ENCODE data around the gene KCNJ16. TPM values are rescaled to one million over a fixed set of nuclear protein-coding genes. Genes with fewer than 3 reads are reported as not detected.

Gene KCNJ16
- total RNA-seq, 1 donor from 2014 or later = 16.6 TPM

DNA sequence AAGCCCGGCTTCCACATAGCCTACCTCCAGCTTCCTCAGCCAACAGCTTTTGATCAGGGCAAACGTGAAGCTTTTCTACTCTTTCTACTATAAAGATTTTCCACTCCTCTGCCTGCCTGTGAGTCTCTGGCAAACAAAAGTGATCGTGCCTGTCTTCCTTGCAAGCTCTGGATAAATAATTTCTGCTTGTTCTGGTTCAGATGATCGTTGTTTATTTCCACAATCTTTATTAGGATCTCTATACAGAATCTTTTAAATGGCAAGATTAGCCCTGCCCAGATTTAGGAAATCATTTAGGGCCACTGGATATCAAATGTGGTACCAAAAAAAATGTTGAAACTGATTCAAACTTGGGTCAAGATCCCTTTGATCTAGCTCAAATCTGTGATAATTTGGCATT, 20.4 kb downstream of the KCNJ16 start:
- H3K36me3 Mint-ChIP-seq (ENCODE audit: insufficient read depth) = peaks cover 4% of the 10 kb centered on the region
- H3K9me3 Mint-ChIP-seq (ENCODE audit: low read depth) = peaks cover 15% of the 10 kb centered on the region
- DNase-seq (ENCODE audit: low spot score, unreplicated experiment) = no peak
- no peak overlapping the region for H3K4me3 Mint-ChIP-seq (ENCODE audit: low read depth)
- TF ChIP-seq, protein P1, sequence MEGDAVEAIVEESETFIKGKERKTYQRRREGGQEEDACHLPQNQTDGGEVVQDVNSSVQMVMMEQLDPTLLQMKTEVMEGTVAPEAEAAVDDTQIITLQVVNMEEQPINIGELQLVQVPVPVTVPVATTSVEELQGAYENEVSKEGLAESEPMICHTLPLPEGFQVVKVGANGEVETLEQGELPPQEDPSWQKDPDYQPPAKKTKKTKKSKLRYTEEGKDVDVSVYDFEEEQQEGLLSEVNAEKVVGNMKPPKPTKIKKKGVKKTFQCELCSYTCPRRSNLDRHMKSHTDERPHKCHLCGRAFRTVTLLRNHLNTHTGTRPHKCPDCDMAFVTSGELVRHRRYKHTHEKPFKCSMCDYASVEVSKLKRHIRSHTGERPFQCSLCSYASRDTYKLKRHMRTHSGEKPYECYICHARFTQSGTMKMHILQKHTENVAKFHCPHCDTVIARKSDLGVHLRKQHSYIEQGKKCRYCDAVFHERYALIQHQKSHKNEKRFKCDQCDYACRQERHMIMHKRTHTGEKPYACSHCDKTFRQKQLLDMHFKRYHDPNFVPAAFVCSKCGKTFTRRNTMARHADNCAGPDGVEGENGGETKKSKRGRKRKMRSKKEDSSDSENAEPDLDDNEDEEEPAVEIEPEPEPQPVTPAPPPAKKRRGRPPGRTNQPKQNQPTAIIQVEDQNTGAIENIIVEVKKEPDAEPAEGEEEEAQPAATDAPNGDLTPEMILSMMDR (IDR thresholded peaks at IDR 0.05; ENCODE audit: unreplicated experiment) = no peak
- no peaks in the 10 kb centered on the region for H3K27me3 Mint-ChIP-seq
- no peak overlapping the region for H3K27ac Mint-ChIP-seq
- peaks cover 21% of the 10 kb centered on the region for H3K4me1 Mint-ChIP-seq (ENCODE audit: low read depth)

DNA sequence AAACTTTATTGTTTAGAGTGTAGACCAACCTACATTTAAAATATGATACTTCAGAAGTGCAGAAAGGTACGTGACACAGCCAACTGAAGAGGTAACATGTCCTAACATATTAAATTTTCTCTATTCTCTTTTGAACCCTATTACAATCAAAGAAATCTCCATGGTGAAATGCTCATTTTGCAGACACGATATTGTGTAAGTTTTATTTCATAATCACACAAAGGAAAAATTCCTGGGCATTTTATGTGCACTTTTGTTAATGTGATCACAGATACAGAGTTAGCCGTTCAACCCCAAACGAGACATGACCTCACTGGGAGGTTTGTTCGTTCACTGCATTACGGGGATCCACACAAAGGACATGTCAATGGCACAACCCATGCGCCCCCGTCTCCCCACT, 21.8 kb downstream of the KCNJ16 start:
- Mint-ChIP-seq H3K4me3 (ENCODE audit: low read depth) (no peak overlapping the region), H3K27ac (no peak overlapping the region), H3K4me1 (ENCODE audit: low read depth) (peaks cover 9% of the 10 kb centered on the region), H3K36me3 (ENCODE audit: insufficient read depth) (peaks cover 4% of the 10 kb centered on the region), H3K9me3 (ENCODE audit: low read depth) (peaks cover 11% of the 10 kb centered on the region), H3K27me3 (no peaks in the 10 kb centered on the region)
- TF ChIP-seq, protein P1 (IDR thresholded peaks at IDR 0.05; ENCODE audit: unreplicated experiment) = no peak
- no peak for DNase-seq (ENCODE audit: low spot score, unreplicated experiment)

DNA sequence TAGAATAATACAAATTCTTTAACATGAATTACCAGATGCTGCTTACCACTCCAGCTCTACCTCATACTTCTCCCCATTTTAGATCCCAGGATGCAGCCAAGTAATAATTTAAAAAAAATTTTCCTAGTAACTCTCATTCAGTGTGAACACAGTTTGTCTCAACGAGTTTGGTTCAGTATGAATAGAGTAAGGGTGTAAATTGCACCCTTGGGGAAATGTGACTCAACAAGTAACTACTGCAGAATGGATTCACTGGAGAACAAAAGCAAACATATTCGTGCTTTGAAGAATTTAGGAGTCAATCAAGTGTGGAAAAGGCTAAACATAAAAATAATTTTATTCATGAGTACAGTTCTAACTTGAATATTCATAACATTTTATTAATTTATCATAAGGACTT, 23.0 kb downstream of the KCNJ16 start:
- Mint-ChIP-seq H3K27ac (no peak overlapping the region), H3K27me3 (no peaks in the 10 kb centered on the region), H3K4me1 (ENCODE audit: low read depth) (peaks cover 4% of the 10 kb centered on the region), H3K36me3 (ENCODE audit: insufficient read depth) (peaks cover 8% of the 10 kb centered on the region), H3K9me3 (ENCODE audit: low read depth) (peaks cover 11% of the 10 kb centered on the region), H3K4me3 (ENCODE audit: low read depth) (no peak overlapping the region)
- no peak for DNase-seq (ENCODE audit: low spot score, unreplicated experiment)
- TF ChIP-seq, protein P1 (IDR thresholded peaks at IDR 0.05; ENCODE audit: unreplicated experiment) = no peak

DNA sequence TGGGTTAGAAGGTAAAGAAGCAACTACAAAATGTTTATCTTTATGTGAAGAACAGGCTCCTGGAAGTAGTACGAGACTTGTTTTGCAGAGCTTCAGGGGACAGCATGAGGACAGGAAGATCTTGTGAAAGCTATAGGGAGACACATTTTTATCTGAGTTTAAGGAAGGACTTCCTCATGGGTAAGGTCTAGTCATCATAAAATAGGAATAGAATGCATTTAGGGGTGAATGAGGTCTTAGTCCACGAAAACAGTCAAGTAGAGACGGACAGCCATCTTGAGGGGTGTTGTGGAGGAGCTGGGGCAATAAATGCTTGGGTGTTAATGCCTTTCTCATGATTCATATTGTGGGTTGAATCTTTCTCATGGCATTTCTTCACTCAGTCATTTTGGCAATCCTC, 24.3 kb downstream of the KCNJ16 start:
- TF ChIP-seq, protein P1 (IDR thresholded peaks at IDR 0.05; ENCODE audit: unreplicated experiment) = no peak
- Mint-ChIP-seq H3K27ac (no peak overlapping the region), H3K36me3 (ENCODE audit: insufficient read depth) (peaks cover 8% of the 10 kb centered on the region), H3K27me3 (no peaks in the 10 kb centered on the region), H3K4me1 (ENCODE audit: low read depth) (peaks cover 3% of the 10 kb centered on the region), H3K4me3 (ENCODE audit: low read depth) (no peak overlapping the region), H3K9me3 (ENCODE audit: low read depth) (peaks cover 11% of the 10 kb centered on the region)
- no peak for DNase-seq (ENCODE audit: low spot score, unreplicated experiment)

DNA sequence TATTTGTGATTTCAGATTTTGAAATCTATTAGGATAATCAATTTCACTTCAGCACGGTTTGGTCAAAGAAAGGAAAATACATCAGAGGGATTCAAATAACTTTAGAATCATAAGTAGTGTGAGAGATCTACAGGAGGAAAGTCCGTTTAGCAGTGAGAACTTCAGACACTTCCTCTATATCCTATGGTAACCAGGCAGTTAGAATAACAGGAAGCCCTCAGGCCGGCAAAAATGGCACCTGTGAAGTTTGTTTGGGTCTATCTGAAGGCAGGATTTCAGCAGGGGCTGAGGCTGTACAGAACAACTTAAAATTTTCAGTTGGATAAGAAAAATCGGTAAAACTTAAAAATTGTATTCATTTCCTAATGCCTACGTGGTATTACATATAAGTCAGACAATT, 24.9 kb downstream of the KCNJ16 start:
- no peaks in the 10 kb centered on the region for H3K27me3 Mint-ChIP-seq
- TF ChIP-seq, protein P1 (IDR thresholded peaks at IDR 0.05; ENCODE audit: unreplicated experiment) = no peak
- no peak for DNase-seq (ENCODE audit: low spot score, unreplicated experiment)
- no peak overlapping the region for H3K4me3 Mint-ChIP-seq (ENCODE audit: low read depth)
- peaks cover 11% of the 10 kb centered on the region for H3K9me3 Mint-ChIP-seq (ENCODE audit: low read depth)
- peaks cover 3% of the 10 kb centered on the region for H3K4me1 Mint-ChIP-seq (ENCODE audit: low read depth)
- H3K27ac Mint-ChIP-seq = no peak overlapping the region
- H3K36me3 Mint-ChIP-seq (ENCODE audit: insufficient read depth) = peaks cover 9% of the 10 kb centered on the region

Data from progenitor cell of endocrine pancreas (in vitro differentiated cells).